CD4-positive, alpha-beta memory T cell (primary cell): Measurements from ENCODE around the gene SYP. TPM values are rescaled to one million over a fixed set of nuclear protein-coding genes. Genes with fewer than 3 reads are reported as not detected.

Experiments
- CTCF ChIA-PET: fragments of 350-600 bp; sonication (Branson Sonifier 250); formaldehyde crosslinking; loops from one replicate; lab custom pipeline; 2021; ENCODE audit warnings: inconsistent platforms; ENCODE audit not compliant: partially characterized antibody; lab: Charles Lee
- POLR2A ChIA-PET: fragments of 350-600 bp; sonication (Branson Sonifier 250); formaldehyde crosslinking; loops from one replicate; lab custom pipeline; 2021; ENCODE audit not compliant: partially characterized antibody; lab: Charles Lee
- DNase-seq, 5 donors: peaks; one replicate each; pipeline versions ENCODE4 v3.0.0 to v3.0.0-alpha.2; 2020 to 2022; ENCODE audit warnings: mixed read lengths in 1 of 5
- H3K27ac ChIP-seq: one replicate; pipeline ENCODE4 v1.7.0; 2013; ENCODE audit warnings: low read depth, low read length
- H3K27me3 ChIP-seq: 2 replicates; pipeline ENCODE4 v1.7.0; 2013; ENCODE audit warnings: mild to moderate bottlenecking, low read length, moderate library complexity; ENCODE audit not compliant: insufficient read depth
- H3K36me3 ChIP-seq: 2 replicates; pipeline ENCODE4 v1.7.0; 2013; ENCODE audit warnings: mild to moderate bottlenecking, low read length, moderate library complexity; ENCODE audit not compliant: insufficient read depth
- H3K4me1 ChIP-seq: 2 replicates; pipeline ENCODE4 v1.7.0; 2013; ENCODE audit warnings: mild to moderate bottlenecking, low read length, moderate library complexity; ENCODE audit not compliant: insufficient read depth
- H3K4me3 ChIP-seq, 2 donors: one replicate each; pipeline ENCODE4 v1.7.0; 2013; ENCODE audit warnings: low read length in 2 of 2, mild to moderate bottlenecking in 1 of 2
- H3K9me3 ChIP-seq, 2 donors: one replicate each; pipeline ENCODE4 v1.7.0; 2013; ENCODE audit warnings: low read length in 2 of 2, control low read depth in 1 of 2; ENCODE audit not compliant: control insufficient read depth in 1 of 2
- H3K27ac Mint-ChIP-seq, 7 donors: one replicate each; pipeline ENCODE4 v1.8.0; 2020 to 2021; ENCODE audit warnings: mixed read lengths in 7 of 7, mild to moderate bottlenecking in 6 of 7, inconsistent platforms in 3 of 7, moderate library complexity in 3 of 7
- H3K27me3 Mint-ChIP-seq, 2 donors: one replicate each; pipeline ENCODE4 v1.8.0; 2020 to 2021; ENCODE audit warnings: mixed read lengths in 2 of 2
- H3K36me3 Mint-ChIP-seq, 2 donors: one replicate each; pipeline ENCODE4 v1.8.0; 2020 to 2021; ENCODE audit warnings: mixed read lengths in 2 of 2, inconsistent platforms in 1 of 2, mild to moderate bottlenecking in 1 of 2
- H3K4me1 Mint-ChIP-seq, 4 donors: one replicate each; pipeline ENCODE4 v1.8.0; 2020 to 2021; ENCODE audit warnings: mixed read lengths in 4 of 4, mild to moderate bottlenecking in 1 of 4
- H3K4me3 Mint-ChIP-seq, 8 donors: one replicate each; pipeline ENCODE4 v1.8.0; 2020 to 2021; ENCODE audit warnings: mixed read lengths in 8 of 8, mild to moderate bottlenecking in 7 of 8, moderate library complexity in 6 of 8, inconsistent platforms in 3 of 8
- H3K9me3 Mint-ChIP-seq, 8 donors: one replicate each; pipeline ENCODE4 v1.8.0; 2020 to 2021; ENCODE audit warnings: mixed read lengths in 8 of 8, mild to moderate bottlenecking in 5 of 8, inconsistent platforms in 3 of 8, moderate library complexity in 1 of 8
- intact Hi-C: fragments of 100-400 bp; cut with micrococcal nuclease; formaldehyde crosslinking; loops from one replicate; pipeline ENCODE4 v1.15.1; 2023
- polyA plus RNA-seq, 2 donors: library from polyadenylated mRNA; unstranded; fragments of 300-500 nt; fragmentation: Illumina TruSeq; gene quantifications; one replicate each; pipeline ENCODE4 v1.2.3, GENCODE V29; 2021
- total RNA-seq, 2 experiments: library from RNA; stranded (reverse); gene quantifications; one replicate each; pipeline ENCODE4 v1.2.3, GENCODE V29; 2021

Gene SYP
- total and polyA plus RNA-seq, 4 experiments from 2014 or later = 0.32 to 0.73 (median 0.50) TPM; not detected in 1

GRCh38 chrX:49244207-49244606, 44.2 kb upstream of the SYP start:
- Histone ChIP-seq H3K27me3 (no peaks in the 10 kb centered on the region), H3K4me3 (no peak overlapping the region), H3K36me3 (peaks cover 20% of the 10 kb centered on the region), H3K9me3 (no peaks in the 10 kb centered on the region), H3K27ac (no peak overlapping the region), H3K4me1 (no peaks in the 10 kb centered on the region)
- CTCF ChIA-PET = no interaction called here
- H3K27ac Mint-ChIP-seq = peak overlapping the region in 2 of 7 donors; percentile 4 to 41
- intact Hi-C loops = no loop called here
- DNase-seq = no peak
- H3K4me3 Mint-ChIP-seq = no peak overlapping the region
- POLR2A ChIA-PET = no interaction called here
- H3K9me3 Mint-ChIP-seq = no peaks in the 10 kb centered on the region
- peaks cover 17 to 54% of the 10 kb centered on the region in 2 donors for H3K36me3 Mint-ChIP-seq
- no peaks in the 10 kb centered on the region for H3K27me3 Mint-ChIP-seq
- H3K4me1 Mint-ChIP-seq = peaks cover 4 to 8% (median 5%) of the 10 kb centered on the region in 4 donors

- intact Hi-C loops = no loop called here
- CTCF ChIA-PET = no interaction called here
- Mint-ChIP-seq H3K4me1 (peaks cover 5 to 15% (median 6%) of the 10 kb centered on the region in 4 donors), H3K4me3 (no peak overlapping the region), H3K27me3 (no peaks in the 10 kb centered on the region), H3K27ac (no peak overlapping the region), H3K9me3 (no peaks in the 10 kb centered on the region), H3K36me3 (peaks cover 11 to 48% of the 10 kb centered on the region in 2 donors)
- Histone ChIP-seq H3K36me3 (peaks cover 20% of the 10 kb centered on the region), H3K27me3 (no peaks in the 10 kb centered on the region), H3K9me3 (no peaks in the 10 kb centered on the region), H3K4me1 (no peaks in the 10 kb centered on the region), H3K4me3 (no peak overlapping the region), H3K27ac (no peak overlapping the region)
- POLR2A ChIA-PET = no interaction called here
- DNase-seq = no peak
Measured at GRCh38 chrX:49243166-49243565, 43.2 kb upstream of the SYP start.

GRCh38 chrX:49242545-49243066, 42.6 kb upstream of the SYP start:
- Mint-ChIP-seq H3K4me3 (peak overlapping the region in 1 of 8 donors; percentile 63), H3K27me3 (no peaks in the 10 kb centered on the region), H3K36me3 (peaks cover 11 to 44% of the 10 kb centered on the region in 2 donors), H3K9me3 (no peaks in the 10 kb centered on the region), H3K4me1 (peaks cover 5 to 17% (median 6%) of the 10 kb centered on the region in 4 donors), H3K27ac (no peak overlapping the region)
- ChIA-PET POLR2A (interaction anchor here (0.6 kb wide), 1 partner anchor 29 kb away, joined by 3 read pairs; no protein-coding TSS in a partner anchor), CTCF (no interaction called here)
- H3K27me3 ChIP-seq = no peaks in the 10 kb centered on the region
- H3K4me1 ChIP-seq = no peaks in the 10 kb centered on the region
- no peak overlapping the region for H3K27ac ChIP-seq
- intact Hi-C loops = no loop called here
- H3K9me3 ChIP-seq = no peaks in the 10 kb centered on the region
- no peak for DNase-seq
- H3K4me3 ChIP-seq = no peak overlapping the region
- peaks cover 20% of the 10 kb centered on the region for H3K36me3 ChIP-seq

DNA sequence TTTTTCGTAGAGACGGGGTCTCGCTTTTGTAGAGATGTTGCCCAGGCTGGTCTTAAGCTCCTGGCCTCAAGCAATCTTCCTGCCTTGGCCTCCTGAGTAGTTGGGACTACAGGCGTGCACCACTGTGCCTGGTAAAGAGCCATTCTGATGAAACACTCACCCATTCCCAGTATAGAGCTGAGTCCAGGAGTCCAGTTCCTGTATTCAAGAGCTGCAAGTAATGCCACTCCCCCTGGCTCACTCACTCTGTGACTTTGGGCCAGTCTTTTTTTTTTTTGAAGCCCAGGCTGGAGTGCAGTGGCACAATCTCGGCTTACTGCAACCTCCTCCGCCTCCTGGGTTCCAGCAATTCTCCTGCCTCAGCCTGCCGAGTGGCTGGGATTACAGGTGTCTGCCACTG, 38.7 kb upstream of the SYP start:
- POLR2A ChIA-PET = no interaction called here
- H3K36me3 Mint-ChIP-seq = peaks cover 0 to 22% of the 10 kb centered on the region in 2 donors
- H3K9me3 ChIP-seq = no peaks in the 10 kb centered on the region
- H3K27ac Mint-ChIP-seq = peak overlapping the region in 3 of 7 donors; percentile 21 to 56 (median 22)
- CTCF ChIA-PET = no interaction called here
- H3K36me3 ChIP-seq = peaks cover 16% of the 10 kb centered on the region
- H3K27ac ChIP-seq = no peak overlapping the region
- no peak for DNase-seq
- peaks cover 22% of the 10 kb centered on the region for H3K4me1 ChIP-seq
- H3K9me3 Mint-ChIP-seq = peaks cover 0 to 2% (median 0%) of the 10 kb centered on the region in 8 donors
- intact Hi-C loops = loop anchor here (5.0 kb wide), 1 partner anchor 46 kb away; no protein-coding TSS in a partner anchor
- peaks cover 18 to 42% (median 24%) of the 10 kb centered on the region in 4 donors for H3K4me1 Mint-ChIP-seq
- no peak overlapping the region for H3K4me3 ChIP-seq
- H3K27me3 Mint-ChIP-seq = no peaks in the 10 kb centered on the region
- no peaks in the 10 kb centered on the region for H3K27me3 ChIP-seq
- H3K4me3 Mint-ChIP-seq = no peak overlapping the region

- Mint-ChIP-seq H3K4me3 (peak overlapping the region; percentile 66 to 95 (median 80)), H3K27me3 (no peaks in the 10 kb centered on the region), H3K9me3 (peaks cover 0 to 2% (median 0%) of the 10 kb centered on the region in 8 donors), H3K27ac (peak overlapping the region; percentile 5 to 77 (median 69)), H3K36me3 (peaks cover 0 to 11% of the 10 kb centered on the region in 2 donors), H3K4me1 (peaks cover 18 to 42% (median 24%) of the 10 kb centered on the region in 4 donors)
- ChIA-PET POLR2A (no interaction called here), CTCF (no interaction called here)
- H3K4me3 ChIP-seq = no peak overlapping the region
- DNase-seq = no peak
- H3K9me3 ChIP-seq = no peaks in the 10 kb centered on the region
- H3K4me1 ChIP-seq = peaks cover 22% of the 10 kb centered on the region
- H3K27me3 ChIP-seq = no peaks in the 10 kb centered on the region
- H3K27ac ChIP-seq = no peak overlapping the region
- H3K36me3 ChIP-seq = peaks cover 4% of the 10 kb centered on the region
- intact Hi-C loops = loop anchor here (5.0 kb wide), 1 partner anchor 45 kb away; no protein-coding TSS in a partner anchor
Measured at GRCh38 chrX:49237060-49237459, 37.1 kb upstream of the SYP start.

- no peak for DNase-seq
- CTCF ChIA-PET = no interaction called here
- POLR2A ChIA-PET = interaction anchor here (1.4 to 1.6 kb wide), 2 partner anchors 24 to 43 kb away, joined by 3 read pairs; no protein-coding TSS in a partner anchor
- H3K27me3 Mint-ChIP-seq = no peaks in the 10 kb centered on the region
- H3K27me3 ChIP-seq = no peaks in the 10 kb centered on the region
- no peak overlapping the region for H3K27ac ChIP-seq
- H3K9me3 Mint-ChIP-seq = peaks cover 0 to 2% (median 0%) of the 10 kb centered on the region in 8 donors
- H3K4me3 Mint-ChIP-seq = no peak overlapping the region
- intact Hi-C loops = no loop called here
- no peaks in the 10 kb centered on the region for H3K36me3 ChIP-seq
- no peak overlapping the region for H3K4me3 ChIP-seq
- H3K27ac Mint-ChIP-seq = peak overlapping the region in 1 of 7 donors; percentile 43
- H3K4me1 Mint-ChIP-seq = peaks cover 20 to 48% (median 24%) of the 10 kb centered on the region in 4 donors
- H3K4me1 ChIP-seq = peaks cover 34% of the 10 kb centered on the region
- H3K9me3 ChIP-seq = no peaks in the 10 kb centered on the region
- H3K36me3 Mint-ChIP-seq = no peaks in the 10 kb centered on the region
Measured at GRCh38 chrX:49233887-49234555, 34.0 kb upstream of the SYP start.

DNA sequence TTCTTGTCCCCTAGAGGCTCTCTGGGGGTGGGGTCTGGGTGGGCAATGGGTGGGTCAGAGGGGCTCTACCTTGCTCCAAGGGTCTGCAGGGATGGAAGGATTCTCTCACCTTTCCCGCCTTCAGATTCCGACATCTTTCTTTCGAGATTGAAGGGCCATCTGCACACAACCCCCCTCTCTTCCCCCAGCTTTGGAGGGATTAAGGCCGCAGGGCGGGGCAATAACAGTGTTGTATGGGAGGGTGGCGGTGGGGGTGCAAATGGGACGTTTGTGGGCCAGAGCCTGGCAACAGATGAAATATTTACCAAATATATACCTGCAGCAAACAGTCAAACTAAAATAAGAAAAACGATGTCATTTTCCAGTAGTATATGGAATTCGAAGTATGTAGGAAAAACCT, 33.2 kb upstream of the SYP start, which contains the start of gene CACNA1F:
Gene CACNA1F, minus strand, starts transcription at position 165 of the 400 bp plus-strand sequence. Its CDS starts 31 bp downstream, at position 134.
- POLR2A ChIA-PET = interaction anchor here (1.4 kb wide), 1 partner anchor 42 kb away, joined by 3 read pairs; no protein-coding TSS in a partner anchor

More for the DNA sequence above, 33.2 kb upstream of the SYP start, which contains the start of gene CACNA1F:
- no peak for DNase-seq
- H3K27me3 ChIP-seq = no peaks in the 10 kb centered on the region
- no peaks in the 10 kb centered on the region for H3K27me3 Mint-ChIP-seq
- no peaks in the 10 kb centered on the region for H3K36me3 ChIP-seq
- intact Hi-C loops = no loop called here
- H3K27ac ChIP-seq = no peak within 1 kb of the TSS
- H3K9me3 ChIP-seq = no peaks in the 10 kb centered on the region
- CTCF ChIA-PET = no interaction called here
- no peaks in the 10 kb centered on the region for H3K36me3 Mint-ChIP-seq
- peaks cover 0 to 2% (median 0%) of the 10 kb centered on the region in 8 donors for H3K9me3 Mint-ChIP-seq
- H3K4me1 ChIP-seq = peaks cover 34% of the 10 kb centered on the region
- peak within 1 kb of the TSS in 1 of 8 donors; percentile 71 for H3K4me3 Mint-ChIP-seq
- no peak within 1 kb of the TSS for H3K4me3 ChIP-seq
- peak within 1 kb of the TSS; percentile 2 to 81 (median 27) for H3K27ac Mint-ChIP-seq
- H3K4me1 Mint-ChIP-seq = peaks cover 18 to 42% (median 24%) of the 10 kb centered on the region in 4 donors
